SU-DHL-6 (cell line): ENCODE results near the gene GABRP.

Experiments used
- CTCF ChIP-seq: fragments of 200-600 bp; sonication (generic); IDR thresholded peaks from one replicate; pipeline ENCODE4 v1.5.1; 2017; ENCODE audit warnings: antibody characterized with exemption, mild to moderate bottlenecking, low read length, moderate library complexity; ENCODE audit not compliant: insufficient read depth, poor library complexity, severe bottlenecking
- EZH2phosphoT487 ChIP-seq: fragments of 200-600 bp; sonication (generic), shearing (Covaris generic); conservative IDR thresholded peaks from 2 replicates; pipeline ENCODE4 v1.6.1; 2018; ENCODE audit warnings: mild to moderate bottlenecking, antibody characterized with exemption, low read length, moderate library complexity, mixed read lengths

- no peak for TF ChIP-seq CTCF
- TF ChIP-seq EZH2phosphoT487, result no peak
Observed at GRCh38 chr5:170757669-170758068, 25.9 kb upstream of the GABRP start.
